Measurements from ENCODE around the gene HSPA1A.

Gene HSPA1A

DNA sequence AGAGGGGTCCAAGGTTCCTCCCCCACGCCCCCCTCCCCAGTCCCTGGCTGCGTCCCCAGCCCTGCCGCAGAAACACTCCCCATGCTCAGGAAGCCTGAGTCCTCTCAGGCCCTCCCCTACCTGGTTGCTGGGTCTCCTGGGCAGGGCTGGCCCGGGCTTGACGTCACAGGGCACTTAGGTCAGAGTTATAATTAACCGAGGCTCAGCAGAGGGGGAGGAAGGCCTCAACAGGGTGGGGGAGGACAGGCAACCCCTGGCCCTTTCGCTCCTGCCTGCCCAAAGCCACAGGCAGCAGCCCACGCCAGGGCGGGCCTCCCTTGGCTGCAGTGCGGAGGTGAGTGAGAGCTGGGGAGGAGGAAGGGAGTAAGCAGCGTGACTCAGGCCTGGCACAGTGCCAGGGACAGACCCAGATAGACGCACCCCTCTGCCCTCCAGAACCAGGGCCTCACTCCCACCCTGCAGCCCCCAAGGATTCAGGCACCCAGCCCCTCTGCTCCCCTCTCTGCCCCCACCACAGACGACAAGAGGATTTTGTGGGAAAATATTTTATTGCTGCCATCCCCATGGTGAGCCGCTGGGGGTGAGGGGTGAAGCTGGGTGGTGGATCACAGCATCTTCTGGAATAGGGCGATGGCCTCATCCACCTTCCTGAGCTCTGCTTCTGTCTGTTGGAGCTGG, 38.2 kb upstream of the HSPA1A start, which contains the start of gene VWA7 (continued):
- TF ChIP-seq, protein P1, sequence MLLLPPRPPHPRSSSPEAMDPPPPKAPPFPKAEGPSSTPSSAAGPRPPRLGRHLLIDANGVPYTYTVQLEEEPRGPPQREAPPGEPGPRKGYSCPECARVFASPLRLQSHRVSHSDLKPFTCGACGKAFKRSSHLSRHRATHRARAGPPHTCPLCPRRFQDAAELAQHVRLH (tag by site-specific recombination; IDR thresholded peaks at IDR 0.05), result no peak
- TF ChIP-seq ZNF600 (tag by site-specific recombination; IDR thresholded peaks at IDR 0.05), result peak; percentile 93
- TF ChIP-seq, protein P2, sequence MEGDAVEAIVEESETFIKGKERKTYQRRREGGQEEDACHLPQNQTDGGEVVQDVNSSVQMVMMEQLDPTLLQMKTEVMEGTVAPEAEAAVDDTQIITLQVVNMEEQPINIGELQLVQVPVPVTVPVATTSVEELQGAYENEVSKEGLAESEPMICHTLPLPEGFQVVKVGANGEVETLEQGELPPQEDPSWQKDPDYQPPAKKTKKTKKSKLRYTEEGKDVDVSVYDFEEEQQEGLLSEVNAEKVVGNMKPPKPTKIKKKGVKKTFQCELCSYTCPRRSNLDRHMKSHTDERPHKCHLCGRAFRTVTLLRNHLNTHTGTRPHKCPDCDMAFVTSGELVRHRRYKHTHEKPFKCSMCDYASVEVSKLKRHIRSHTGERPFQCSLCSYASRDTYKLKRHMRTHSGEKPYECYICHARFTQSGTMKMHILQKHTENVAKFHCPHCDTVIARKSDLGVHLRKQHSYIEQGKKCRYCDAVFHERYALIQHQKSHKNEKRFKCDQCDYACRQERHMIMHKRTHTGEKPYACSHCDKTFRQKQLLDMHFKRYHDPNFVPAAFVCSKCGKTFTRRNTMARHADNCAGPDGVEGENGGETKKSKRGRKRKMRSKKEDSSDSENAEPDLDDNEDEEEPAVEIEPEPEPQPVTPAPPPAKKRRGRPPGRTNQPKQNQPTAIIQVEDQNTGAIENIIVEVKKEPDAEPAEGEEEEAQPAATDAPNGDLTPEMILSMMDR (tag by site-specific recombination; IDR thresholded peaks at IDR 0.05), result no peak
- TF ChIP-seq, protein P3, sequence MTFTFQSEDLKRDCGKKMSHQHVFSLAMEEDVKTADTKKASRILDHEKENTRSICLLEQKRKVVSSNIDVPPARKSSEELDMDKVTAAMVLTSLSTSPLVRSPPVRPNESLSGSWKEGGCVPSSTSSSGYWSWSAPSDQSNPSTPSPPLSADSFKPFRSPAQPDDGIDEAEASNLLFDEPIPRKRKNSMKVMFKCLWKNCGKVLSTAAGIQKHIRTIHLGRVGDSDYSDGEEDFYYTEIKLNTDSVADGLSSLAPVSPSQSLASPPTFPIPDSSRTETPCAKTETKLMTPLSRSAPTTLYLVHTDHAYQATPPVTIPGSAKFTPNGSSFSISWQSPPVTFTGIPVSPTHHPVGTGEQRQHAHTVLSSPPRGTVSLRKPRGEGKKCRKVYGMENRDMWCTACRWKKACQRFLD (tag by site-specific recombination; IDR thresholded peaks at IDR 0.05), result no peak
- peak; percentile 93 for TF ChIP-seq GLI4 (tag by site-specific recombination; IDR thresholded peaks at IDR 0.05)
- no peak for TF ChIP-seq ZNF664 (tag by site-specific recombination; IDR thresholded peaks at IDR 0.05)
- TF ChIP-seq, protein P4, sequence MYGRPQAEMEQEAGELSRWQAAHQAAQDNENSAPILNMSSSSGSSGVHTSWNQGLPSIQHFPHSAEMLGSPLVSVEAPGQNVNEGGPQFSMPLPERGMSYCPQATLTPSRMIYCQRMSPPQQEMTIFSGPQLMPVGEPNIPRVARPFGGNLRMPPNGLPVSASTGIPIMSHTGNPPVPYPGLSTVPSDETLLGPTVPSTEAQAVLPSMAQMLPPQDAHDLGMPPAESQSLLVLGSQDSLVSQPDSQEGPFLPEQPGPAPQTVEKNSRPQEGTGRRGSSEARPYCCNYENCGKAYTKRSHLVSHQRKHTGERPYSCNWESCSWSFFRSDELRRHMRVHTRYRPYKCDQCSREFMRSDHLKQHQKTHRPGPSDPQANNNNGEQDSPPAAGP (tag by site-specific recombination; IDR thresholded peaks at IDR 0.05), result peak; percentile 99
- TF ChIP-seq ZNF473 (tag by site-specific recombination; IDR thresholded peaks at IDR 0.05), result peak; percentile 93
- TF ChIP-seq KLF8 (tag by site-specific recombination; IDR thresholded peaks at IDR 0.05), result peak; percentile 90
- no peak for TF ChIP-seq ZNF266 (tag by site-specific recombination; IDR thresholded peaks at IDR 0.05; ENCODE audit: low read depth)
- TF ChIP-seq ZNF843 (tag by site-specific recombination; IDR thresholded peaks at IDR 0.05), result peak; percentile 47; the same call in 1 of the 2 replicates
- no peak for TF ChIP-seq ZNF138 (tag by site-specific recombination; IDR thresholded peaks at IDR 0.05; ENCODE audit: borderline replicate concordance)
- TF ChIP-seq ZNF654 (tag by site-specific recombination; IDR thresholded peaks at IDR 0.05; ENCODE audit: low read depth), result no peak; the same call in 1 of the 2 replicates
- 0 out of 2 replicates have a peak, but pooled peaks have one; percentile 56 for TF ChIP-seq ZNF214 (tag by site-specific recombination; IDR thresholded peaks at IDR 0.05; ENCODE audit: borderline replicate concordance)
- TF ChIP-seq, protein P5, sequence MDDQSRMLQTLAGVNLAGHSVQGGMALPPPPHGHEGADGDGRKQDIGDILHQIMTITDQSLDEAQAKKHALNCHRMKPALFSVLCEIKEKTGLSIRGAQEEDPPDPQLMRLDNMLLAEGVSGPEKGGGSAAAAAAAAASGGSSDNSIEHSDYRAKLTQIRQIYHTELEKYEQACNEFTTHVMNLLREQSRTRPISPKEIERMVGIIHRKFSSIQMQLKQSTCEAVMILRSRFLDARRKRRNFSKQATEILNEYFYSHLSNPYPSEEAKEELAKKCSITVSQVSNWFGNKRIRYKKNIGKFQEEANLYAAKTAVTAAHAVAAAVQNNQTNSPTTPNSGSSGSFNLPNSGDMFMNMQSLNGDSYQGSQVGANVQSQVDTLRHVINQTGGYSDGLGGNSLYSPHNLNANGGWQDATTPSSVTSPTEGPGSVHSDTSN (CRISPR knock-in tag; IDR thresholded peaks at IDR 0.05), result peak; percentile 93; the same call in 1 of the 2 replicates
- TF ChIP-seq SALL2 (tag by site-specific recombination; IDR thresholded peaks at IDR 0.05; ENCODE audit: borderline replicate concordance), result peak; percentile 80; the same call in 1 of the 2 replicates
- TF ChIP-seq HOXC10 (CRISPR knock-in tag; IDR thresholded peaks at IDR 0.05), result no peak
- TF ChIP-seq ZNF791 (tag by site-specific recombination; IDR thresholded peaks at IDR 0.05), result no peak
- TF ChIP-seq, protein P6, sequence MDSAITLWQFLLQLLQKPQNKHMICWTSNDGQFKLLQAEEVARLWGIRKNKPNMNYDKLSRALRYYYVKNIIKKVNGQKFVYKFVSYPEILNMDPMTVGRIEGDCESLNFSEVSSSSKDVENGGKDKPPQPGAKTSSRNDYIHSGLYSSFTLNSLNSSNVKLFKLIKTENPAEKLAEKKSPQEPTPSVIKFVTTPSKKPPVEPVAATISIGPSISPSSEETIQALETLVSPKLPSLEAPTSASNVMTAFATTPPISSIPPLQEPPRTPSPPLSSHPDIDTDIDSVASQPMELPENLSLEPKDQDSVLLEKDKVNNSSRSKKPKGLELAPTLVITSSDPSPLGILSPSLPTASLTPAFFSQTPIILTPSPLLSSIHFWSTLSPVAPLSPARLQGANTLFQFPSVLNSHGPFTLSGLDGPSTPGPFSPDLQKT (IDR thresholded peaks at IDR 0.05; ENCODE audit: borderline replicate concordance, low read depth, low read length), result no peak
- peak; percentile 89 for TF ChIP-seq ZBTB48 (tag by site-specific recombination; IDR thresholded peaks at IDR 0.05)
- peak; percentile 85 for TF ChIP-seq BCL6B (tag by site-specific recombination; IDR thresholded peaks at IDR 0.05)
- no peak for TF ChIP-seq ZNF292 (tag by site-specific recombination; IDR thresholded peaks at IDR 0.05; ENCODE audit: borderline replicate concordance, low read depth)
- TF ChIP-seq, protein P7, sequence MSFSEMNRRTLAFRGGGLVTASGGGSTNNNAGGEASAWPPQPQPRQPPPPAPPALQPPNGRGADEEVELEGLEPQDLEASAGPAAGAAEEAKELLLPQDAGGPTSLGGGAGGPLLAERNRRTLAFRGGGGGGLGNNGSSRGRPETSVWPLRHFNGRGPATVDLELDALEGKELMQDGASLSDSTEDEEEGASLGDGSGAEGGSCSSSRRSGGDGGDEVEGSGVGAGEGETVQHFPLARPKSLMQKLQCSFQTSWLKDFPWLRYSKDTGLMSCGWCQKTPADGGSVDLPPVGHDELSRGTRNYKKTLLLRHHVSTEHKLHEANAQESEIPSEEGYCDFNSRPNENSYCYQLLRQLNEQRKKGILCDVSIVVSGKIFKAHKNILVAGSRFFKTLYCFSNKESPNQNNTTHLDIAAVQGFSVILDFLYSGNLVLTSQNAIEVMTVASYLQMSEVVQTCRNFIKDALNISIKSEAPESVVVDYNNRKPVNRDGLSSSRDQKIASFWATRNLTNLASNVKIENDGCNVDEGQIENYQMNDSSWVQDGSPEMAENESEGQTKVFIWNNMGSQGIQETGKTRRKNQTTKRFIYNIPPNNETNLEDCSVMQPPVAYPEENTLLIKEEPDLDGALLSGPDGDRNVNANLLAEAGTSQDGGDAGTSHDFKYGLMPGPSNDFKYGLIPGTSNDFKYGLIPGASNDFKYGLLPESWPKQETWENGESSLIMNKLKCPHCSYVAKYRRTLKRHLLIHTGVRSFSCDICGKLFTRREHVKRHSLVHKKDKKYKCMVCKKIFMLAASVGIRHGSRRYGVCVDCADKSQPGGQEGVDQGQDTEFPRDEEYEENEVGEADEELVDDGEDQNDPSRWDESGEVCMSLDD (tag by site-specific recombination; IDR thresholded peaks at IDR 0.05), result peak; percentile 89
- TF ChIP-seq ZFP69B (tag by site-specific recombination; IDR thresholded peaks at IDR 0.05), result peak; percentile 82; the same call in 1 of the 2 replicates
- TF ChIP-seq, protein P8, sequence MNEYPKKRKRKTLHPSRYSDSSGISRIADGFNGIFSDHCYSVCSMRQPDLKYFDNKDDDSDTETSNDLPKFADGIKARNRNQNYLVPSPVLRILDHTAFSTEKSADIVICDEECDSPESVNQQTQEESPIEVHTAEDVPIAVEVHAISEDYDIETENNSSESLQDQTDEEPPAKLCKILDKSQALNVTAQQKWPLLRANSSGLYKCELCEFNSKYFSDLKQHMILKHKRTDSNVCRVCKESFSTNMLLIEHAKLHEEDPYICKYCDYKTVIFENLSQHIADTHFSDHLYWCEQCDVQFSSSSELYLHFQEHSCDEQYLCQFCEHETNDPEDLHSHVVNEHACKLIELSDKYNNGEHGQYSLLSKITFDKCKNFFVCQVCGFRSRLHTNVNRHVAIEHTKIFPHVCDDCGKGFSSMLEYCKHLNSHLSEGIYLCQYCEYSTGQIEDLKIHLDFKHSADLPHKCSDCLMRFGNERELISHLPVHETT (tag by site-specific recombination; IDR thresholded peaks at IDR 0.05), result peak; percentile 76

All from HEK293 (cell line).